Sigmoid colon (tissue), 4 donors: ENCODE data around the gene MYH7.

Experiments used
- POLR2A ChIP-seq, 2 donors: fragments of 450-650 bp; IDR thresholded peaks; one replicate each; pipeline ENCODE4 v1.6.1; 2016; ENCODE audit warnings: antibody characterized with exemption in 2 of 2, mild to moderate bottlenecking in 2 of 2, moderate library complexity in 2 of 2
- POLR2AphosphoS5 ChIP-seq, 4 donors: sonication (generic); formaldehyde crosslinking; IDR thresholded peaks; one replicate each; pipeline ENCODE4 v1.6.1; 2017; ENCODE audit warnings: antibody characterized with exemption in 4 of 4
- TF ChIP-seq, protein P1 (sequence below), 4 experiments: fragments of 450-650 bp in 3 of 4; fragments of 200-600 bp in 1 of 4; IDR thresholded peaks; one replicate each; pipeline ENCODE4 v1.5.1; 2016 to 2019; ENCODE audit warnings: antibody characterized with exemption in 4 of 4, mild to moderate bottlenecking in 3 of 4, moderate library complexity in 2 of 4

- no peak for TF ChIP-seq POLR2AphosphoS5 (IDR thresholded peaks at IDR 0.05)
- TF ChIP-seq POLR2A (IDR thresholded peaks at IDR 0.05), result no peak
- TF ChIP-seq, protein P1, sequence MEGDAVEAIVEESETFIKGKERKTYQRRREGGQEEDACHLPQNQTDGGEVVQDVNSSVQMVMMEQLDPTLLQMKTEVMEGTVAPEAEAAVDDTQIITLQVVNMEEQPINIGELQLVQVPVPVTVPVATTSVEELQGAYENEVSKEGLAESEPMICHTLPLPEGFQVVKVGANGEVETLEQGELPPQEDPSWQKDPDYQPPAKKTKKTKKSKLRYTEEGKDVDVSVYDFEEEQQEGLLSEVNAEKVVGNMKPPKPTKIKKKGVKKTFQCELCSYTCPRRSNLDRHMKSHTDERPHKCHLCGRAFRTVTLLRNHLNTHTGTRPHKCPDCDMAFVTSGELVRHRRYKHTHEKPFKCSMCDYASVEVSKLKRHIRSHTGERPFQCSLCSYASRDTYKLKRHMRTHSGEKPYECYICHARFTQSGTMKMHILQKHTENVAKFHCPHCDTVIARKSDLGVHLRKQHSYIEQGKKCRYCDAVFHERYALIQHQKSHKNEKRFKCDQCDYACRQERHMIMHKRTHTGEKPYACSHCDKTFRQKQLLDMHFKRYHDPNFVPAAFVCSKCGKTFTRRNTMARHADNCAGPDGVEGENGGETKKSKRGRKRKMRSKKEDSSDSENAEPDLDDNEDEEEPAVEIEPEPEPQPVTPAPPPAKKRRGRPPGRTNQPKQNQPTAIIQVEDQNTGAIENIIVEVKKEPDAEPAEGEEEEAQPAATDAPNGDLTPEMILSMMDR (IDR thresholded peaks at IDR 0.05), result no peak
Measured at GRCh38 chr14:23445773-23446172, 10.3 kb upstream of the MYH7 start.
